Heart left ventricle (tissue), 16 donors: ENCODE data around the gene ANO4. TPM values are rescaled to one million over a fixed set of nuclear protein-coding genes. Genes with fewer than 3 reads are reported as not detected.

Experiments used
- ATAC-seq, 4 donors: fragments of 200-7000 bp; cut with Tn5 transposase; one replicate each; pipeline ENCODE4 v1.9.1; 2020 to 2022; ENCODE audit warnings: moderate library complexity in 4 of 4, mild to moderate bottlenecking in 3 of 4, moderate number of reproducible peaks in 1 of 4
- DNase-seq, 5 donors: peaks; one replicate each; pipeline ENCODE4 v3.0.0-alpha.2; 2020
- H3K27ac ChIP-seq, 12 donors: fragments of 200-600 bp; sonication (generic) in 4 of 12; one replicate each; pipeline versions ENCODE4 v1.5.0 to v1.8.0; 2016 to 2022; ENCODE audit warnings: mild to moderate bottlenecking in 2 of 12
- H3K27me3 ChIP-seq, 9 donors: fragments of 200-600 bp; sonication (generic) in 2 of 9; one replicate each; pipeline versions ENCODE4 v1.5.1 to v1.8.0; 2016 to 2022; ENCODE audit warnings: mild to moderate bottlenecking in 3 of 9
- H3K36me3 ChIP-seq, 9 donors: fragments of 200-600 bp; sonication (generic) in 2 of 9; one replicate each; pipeline versions ENCODE4 v1.5.0 to v1.8.0; 2018 to 2022; ENCODE audit warnings: mild to moderate bottlenecking in 2 of 9
- H3K4me1 ChIP-seq, 12 donors: fragments of 200-600 bp; sonication (generic) in 4 of 12; one replicate each; pipeline versions ENCODE4 v1.5.0 to v1.8.0; 2016 to 2022; ENCODE audit warnings: mild to moderate bottlenecking in 3 of 12
- H3K4me3 ChIP-seq, 12 donors: fragments of 200-600 bp; sonication (generic) in 4 of 12; one replicate each; pipeline versions ENCODE4 v1.5.0 to v1.8.0; 2017 to 2022; ENCODE audit warnings: mild to moderate bottlenecking in 9 of 12, moderate library complexity in 4 of 12
- H3K9me3 ChIP-seq, 12 donors: fragments of 200-600 bp; sonication (generic) in 4 of 12; one replicate each; pipeline versions ENCODE4 v1.5.0 to v1.8.0; 2016 to 2022; ENCODE audit warnings: mild to moderate bottlenecking in 1 of 12
- POLR2A ChIP-seq, 2 donors: fragments of 450-650 bp; IDR thresholded peaks; one replicate each; pipeline ENCODE4 v1.6.1; 2017; ENCODE audit warnings: antibody characterized with exemption in 2 of 2, mild to moderate bottlenecking in 2 of 2, moderate library complexity in 2 of 2
- WGBS, 4 donors: extraction: QIAGEN DNeasy Blood & Tissue Kit in 2 of 4; methylation state at CpG; one replicate each; pipeline versions ENCODE4 v1.1.5 to v1.1.7; 2013 to 2018; 5-methylcytosine and 5-hydroxymethylcytosine counted together
- intact Hi-C, 10 donors: fragments of 100-400 bp; cut with DNase I; formaldehyde crosslinking; loops; one replicate each; pipeline versions ENCODE4 v1.11.1 to v1.14.2; 2022
- polyA plus RNA-seq, 2 donors: library from polyadenylated mRNA; stranded (reverse); fragments of 200-250 nt; gene quantifications; one replicate each; pipeline ENCODE4 v1.2.3, GENCODE V29; 2013
- total RNA-seq, 9 donors: library from RNA; depleted of rRNA in 2 of 9; stranded (reverse); fragments of >200 nt in 2 of 9; fragmentation: NEBNext Ultra II Directional in 3 of 9; extraction: Animal tissue kit (Norgen Biotek cat#: 25700) in 3 of 9; gene quantifications; one replicate each; pipeline versions ENCODE4 v1.1.0 to v1.2.4, GENCODE V29; 2016 to 2023
- TF ChIP-seq, protein P1 (sequence below), 12 donors: fragments of 200-600 bp; sonication (generic) in 4 of 12; IDR thresholded peaks; one replicate each; pipeline versions ENCODE4 v1.5.0 to v1.8.0; 2018 to 2022; ENCODE audit warnings: antibody characterized with exemption in 12 of 12, mild to moderate bottlenecking in 5 of 12
- donor health status: ischemic (EF 13 %, LVEDD 7.1; RV severe dilation, severe dysfunction).
- donor health status: healthy with polysubstance abuse.
- donor health status: DM: no; HTN: yes; CAD: no.
- donor health status: DM: no; HTN: no; CAD: no.
- donor health status: ischemic (EF 25% LVEDD 6.9; RV normal size, moderate dysfunction).
- donor health status: ischemic (EF 25% LVEDD 5.7; RV mildly dilated, moderate dysfunction).
- donor health status: healthy.
- donor health status: DM: yes; HTN: yes; CAD: no.
- donor health status: ischemic (EF 35%, LVEDD 5.7; RV mildly dilated, moderate dysfunction).
- donor health status: nonischemic (EF 11% LVEDD 7.7; RV severe dilation, severe dysfunction).
- donor health status: DM: yes; HTN: yes; CAD: no.
- donor health status: PGD.
- donor health status: ischemic (EF 29% LVEDD 5.4; RV normal size, mild dysfunction).
- donor health status: nonischemic (EF 23%, LVEDD 6.1; RV moderate dilation, normal function).

ANO4 gene
- total and polyA plus RNA-seq, 11 donors, result 0.05 to 0.50 (median 0.12) TPM; not detected in 6

DNA sequence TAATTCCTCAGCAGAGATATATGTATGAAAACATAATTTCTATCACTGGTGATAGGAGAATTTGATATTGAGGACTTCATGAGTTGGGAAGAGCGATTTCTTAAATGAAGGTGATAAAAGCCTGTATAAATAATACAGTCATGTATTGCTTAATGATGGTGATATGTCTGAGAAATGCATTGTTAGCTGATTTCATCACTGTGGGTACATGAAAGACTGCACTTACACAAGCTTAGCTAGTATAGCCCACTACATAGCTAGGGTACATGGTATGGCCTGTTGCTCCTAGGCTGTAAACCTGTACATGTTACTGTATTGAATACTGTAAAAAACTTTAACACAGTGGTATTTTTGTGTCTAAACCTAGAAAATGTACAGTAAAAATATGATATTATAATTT is 63.4 kb downstream of the ANO4 start:
- no peaks in the 10 kb centered on the region for H3K4me1 ChIP-seq
- TF ChIP-seq, protein P1, sequence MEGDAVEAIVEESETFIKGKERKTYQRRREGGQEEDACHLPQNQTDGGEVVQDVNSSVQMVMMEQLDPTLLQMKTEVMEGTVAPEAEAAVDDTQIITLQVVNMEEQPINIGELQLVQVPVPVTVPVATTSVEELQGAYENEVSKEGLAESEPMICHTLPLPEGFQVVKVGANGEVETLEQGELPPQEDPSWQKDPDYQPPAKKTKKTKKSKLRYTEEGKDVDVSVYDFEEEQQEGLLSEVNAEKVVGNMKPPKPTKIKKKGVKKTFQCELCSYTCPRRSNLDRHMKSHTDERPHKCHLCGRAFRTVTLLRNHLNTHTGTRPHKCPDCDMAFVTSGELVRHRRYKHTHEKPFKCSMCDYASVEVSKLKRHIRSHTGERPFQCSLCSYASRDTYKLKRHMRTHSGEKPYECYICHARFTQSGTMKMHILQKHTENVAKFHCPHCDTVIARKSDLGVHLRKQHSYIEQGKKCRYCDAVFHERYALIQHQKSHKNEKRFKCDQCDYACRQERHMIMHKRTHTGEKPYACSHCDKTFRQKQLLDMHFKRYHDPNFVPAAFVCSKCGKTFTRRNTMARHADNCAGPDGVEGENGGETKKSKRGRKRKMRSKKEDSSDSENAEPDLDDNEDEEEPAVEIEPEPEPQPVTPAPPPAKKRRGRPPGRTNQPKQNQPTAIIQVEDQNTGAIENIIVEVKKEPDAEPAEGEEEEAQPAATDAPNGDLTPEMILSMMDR (IDR thresholded peaks at IDR 0.05), result no peak
- no peak for TF ChIP-seq POLR2A (IDR thresholded peaks at IDR 0.05)
- DNase-seq, result no peak

DNA sequence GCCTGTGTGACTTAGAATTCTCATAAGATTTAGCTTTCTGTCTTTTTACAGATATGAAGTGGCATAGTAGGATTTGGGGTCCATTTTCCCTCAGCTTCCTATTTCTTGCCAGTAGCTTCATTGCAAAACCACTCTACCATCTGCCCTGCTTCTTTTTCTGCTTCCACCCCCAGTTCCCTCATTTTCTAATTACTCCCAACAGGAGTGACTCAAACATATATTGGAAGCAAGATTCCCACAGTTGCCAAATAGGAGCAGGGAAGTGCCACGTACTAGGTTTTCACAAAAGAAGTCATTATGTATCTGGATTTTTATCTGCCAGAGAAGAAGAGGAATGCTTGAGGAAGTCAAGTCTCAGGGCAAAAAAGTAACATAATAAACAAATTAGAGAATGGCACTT is 64.1 kb downstream of the ANO4 start:
- intact Hi-C loops, result no loop called here
- no peaks in the 10 kb centered on the region for H3K9me3 ChIP-seq
- H3K4me1 ChIP-seq, result no peaks in the 10 kb centered on the region
- DNase-seq (no peak), ATAC-seq (no peak)
- no peaks in the 10 kb centered on the region for H3K27me3 ChIP-seq
- TF ChIP-seq, protein P1 (IDR thresholded peaks at IDR 0.05), result no peak
- TF ChIP-seq POLR2A (IDR thresholded peaks at IDR 0.05), result no peak
- WGBS, 4 donors, result 53 to 64% (median 63%) methylated on average over 1 of the region's 1 CpG
- H3K36me3 ChIP-seq, result no peaks in the 10 kb centered on the region
- H3K27ac ChIP-seq, result no peak overlapping the region
- no peak overlapping the region for H3K4me3 ChIP-seq

More for the DNA sequence above, 63.4 kb downstream of the ANO4 start:
- no peak for ATAC-seq
- Histone ChIP-seq H3K36me3 (no peaks in the 10 kb centered on the region), H3K4me3 (no peak overlapping the region), H3K27ac (no peak overlapping the region), H3K27me3 (no peaks in the 10 kb centered on the region), H3K9me3 (no peaks in the 10 kb centered on the region)
- intact Hi-C loops, result no loop called here
- WGBS, 4 donors, result 79 to 90% (median 85%) methylated on average over 1 of the region's 1 CpG

DNA sequence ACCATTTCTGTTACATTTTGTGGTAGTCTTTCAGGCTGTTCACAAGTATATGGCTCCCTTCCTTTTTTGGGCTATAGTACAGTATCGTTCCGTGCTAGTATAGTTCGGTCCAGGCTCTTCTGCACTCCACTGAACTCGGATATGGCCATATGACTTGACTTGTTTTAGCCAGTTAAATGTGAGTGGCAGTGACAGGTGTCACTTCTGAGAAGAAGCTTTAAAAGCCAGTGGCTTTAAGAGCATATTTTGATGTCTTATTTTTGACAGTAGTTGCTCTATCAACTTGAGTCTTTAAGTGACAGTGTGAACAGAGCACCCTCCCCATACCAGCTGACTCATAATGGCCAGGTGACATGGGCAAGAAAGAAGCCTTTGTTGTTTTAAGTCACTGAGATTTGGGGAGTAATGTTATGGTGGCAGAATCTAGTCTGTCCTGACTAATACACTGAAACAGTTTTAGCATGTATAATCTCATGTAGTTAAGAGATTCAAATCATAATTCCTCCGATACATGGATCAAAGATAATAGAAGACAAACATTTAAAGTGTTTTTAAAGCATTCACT is 64.6 kb downstream of the ANO4 start:
- TF ChIP-seq POLR2A (IDR thresholded peaks at IDR 0.05), result no peak
- TF ChIP-seq, protein P1 (IDR thresholded peaks at IDR 0.05), result no peak
- Histone ChIP-seq H3K9me3 (no peaks in the 10 kb centered on the region), H3K27ac (no peak overlapping the region), H3K4me3 (no peak overlapping the region), H3K4me1 (no peaks in the 10 kb centered on the region), H3K36me3 (no peaks in the 10 kb centered on the region), H3K27me3 (no peaks in the 10 kb centered on the region)
- ATAC-seq (no peak), DNase-seq (no peak)
- intact Hi-C loops, result no loop called here
- WGBS, 4 donors, result 81 to 91% (median 84%) methylated on average over 5 of the region's 5 CpGs

DNA sequence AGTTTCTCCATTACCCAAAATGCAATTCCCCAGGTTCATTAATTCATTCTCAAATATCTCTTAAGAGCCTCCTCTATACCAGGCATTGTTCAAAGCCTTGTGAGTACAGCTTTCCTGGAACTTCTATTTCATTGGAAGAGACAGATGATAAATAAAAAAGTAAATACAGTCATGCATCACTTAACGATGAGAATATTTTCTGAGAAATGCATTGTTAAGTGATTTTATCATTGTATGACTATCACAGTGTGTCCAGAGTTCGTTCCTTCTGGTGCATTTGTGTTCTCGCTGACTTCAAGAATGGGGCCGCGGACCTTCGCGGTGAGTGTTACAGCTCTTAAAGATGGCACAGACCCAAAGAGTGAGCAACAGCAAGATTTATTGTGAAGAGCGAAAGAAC is 66.0 kb downstream of the ANO4 start:
- 86 to 91% (median 90%) methylated on average over 8 of the region's 8 CpGs for WGBS, 4 donors
- TF ChIP-seq, protein P1 (IDR thresholded peaks at IDR 0.05), result no peak
- no peak for TF ChIP-seq POLR2A (IDR thresholded peaks at IDR 0.05)
- ATAC-seq (no peak), DNase-seq (no peak)
- Histone ChIP-seq H3K27me3 (no peaks in the 10 kb centered on the region), H3K4me1 (no peaks in the 10 kb centered on the region), H3K4me3 (no peak overlapping the region), H3K9me3 (no peaks in the 10 kb centered on the region), H3K36me3 (no peaks in the 10 kb centered on the region), H3K27ac (no peak overlapping the region)
- intact Hi-C loops, result no loop called here
